ENCODE data around the gene PLK1.

The PLK1 gene

DNA sequence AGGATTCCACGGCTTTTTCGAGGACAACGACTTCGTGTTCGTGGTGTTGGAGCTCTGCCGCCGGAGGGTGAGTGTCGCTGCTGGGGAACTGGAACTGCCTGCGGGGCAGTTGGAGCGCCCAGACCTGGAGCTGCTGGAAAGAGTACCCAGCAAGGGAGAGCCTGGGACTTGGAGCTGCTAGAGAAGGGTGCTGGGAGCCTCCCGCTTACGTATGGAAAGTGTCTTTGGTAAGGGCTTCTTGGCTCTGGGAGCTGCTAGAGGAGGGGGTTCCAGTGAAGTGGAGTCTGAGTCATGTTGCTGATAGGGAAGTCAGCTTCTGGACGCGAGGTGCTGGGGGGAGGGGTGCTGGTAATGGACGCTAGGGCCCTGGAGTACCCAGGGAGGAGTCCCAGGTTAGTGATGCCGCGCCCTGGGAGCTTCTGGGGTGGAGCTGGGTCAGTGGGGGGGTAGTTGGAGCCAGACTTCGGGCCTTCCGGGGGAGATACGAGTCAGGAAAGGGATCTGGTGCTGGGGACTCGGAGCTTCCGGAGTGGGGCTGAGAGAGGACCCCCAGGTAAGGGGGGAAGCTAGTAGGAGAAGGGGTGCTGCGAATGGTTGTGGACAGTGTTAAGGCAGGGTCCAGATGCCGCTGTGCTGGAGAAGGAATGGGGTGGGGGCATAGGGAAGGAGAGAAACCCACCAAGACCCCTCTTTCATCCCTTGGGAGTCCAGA lies 741 bp downstream of the PLK1 start:
- no peak for FAIRE-seq

DNA sequence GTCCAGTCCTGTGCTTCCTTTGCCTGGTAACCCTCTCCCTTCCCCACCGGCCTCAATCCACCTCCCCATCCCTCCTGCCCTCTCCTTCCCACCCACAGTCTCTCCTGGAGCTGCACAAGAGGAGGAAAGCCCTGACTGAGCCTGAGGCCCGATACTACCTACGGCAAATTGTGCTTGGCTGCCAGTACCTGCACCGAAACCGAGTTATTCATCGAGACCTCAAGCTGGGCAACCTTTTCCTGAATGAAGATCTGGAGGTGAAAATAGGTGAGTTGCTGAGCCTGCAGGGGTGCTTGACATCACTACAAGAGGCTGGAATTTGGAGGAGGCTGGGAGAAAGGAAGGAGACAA lies 1.3 kb downstream of the PLK1 start:
- DNase-seq (ENCODE audit: extremely low spot score, insufficient read length, low read depth) (no peak), FAIRE-seq (no peak)

More for the DNA sequence above, 741 bp downstream of the PLK1 start:
- DNase-seq (ENCODE audit: extremely low spot score, insufficient read length, low read depth), result no peak

DNA sequence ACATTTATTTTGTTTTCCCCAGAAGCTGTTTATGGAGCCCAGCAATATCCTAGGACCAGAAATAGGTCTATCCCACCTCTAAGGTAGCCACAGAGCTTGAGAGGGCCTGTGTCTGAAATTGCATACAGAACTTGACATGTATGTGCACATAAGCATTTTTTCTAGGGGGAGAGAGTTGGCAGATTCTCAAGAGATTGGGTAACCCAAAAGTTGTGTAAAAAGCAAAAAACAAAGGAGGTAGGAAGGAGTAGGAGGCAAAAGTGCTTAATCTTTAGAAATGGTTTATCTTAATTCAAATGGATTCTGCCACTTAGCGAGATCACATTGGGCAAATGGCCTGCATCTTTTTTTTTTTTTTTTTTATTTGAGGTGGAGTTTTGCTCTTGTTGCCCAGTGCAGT lies 3.5 kb downstream of the PLK1 start:
- FAIRE-seq, result no peak
- no peak for DNase-seq (ENCODE audit: extremely low spot score, insufficient read length, low read depth)

DNA sequence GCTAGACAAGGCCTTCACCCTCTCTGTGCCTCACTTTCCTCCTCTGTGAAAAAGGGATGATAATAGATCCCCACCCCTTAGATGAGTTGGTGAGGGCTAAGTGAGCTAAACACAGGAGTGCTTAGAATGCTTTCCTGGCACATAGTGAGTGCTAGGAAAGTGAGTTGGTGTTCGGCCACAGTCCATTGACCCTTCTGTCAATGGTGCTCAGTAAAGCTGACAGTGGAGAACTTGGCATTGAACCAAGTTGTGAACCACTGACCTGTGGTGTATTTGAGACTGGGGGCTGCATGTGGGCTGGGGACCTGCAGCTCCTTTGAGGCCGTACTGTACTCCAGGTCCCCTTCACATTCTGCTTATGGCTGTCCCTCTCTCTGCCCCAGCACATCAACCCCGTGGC lies 4.8 kb downstream of the PLK1 start:
- DNase-seq (ENCODE audit: extremely low spot score, insufficient read length, low read depth), result no peak
- no peak for FAIRE-seq

DNA sequence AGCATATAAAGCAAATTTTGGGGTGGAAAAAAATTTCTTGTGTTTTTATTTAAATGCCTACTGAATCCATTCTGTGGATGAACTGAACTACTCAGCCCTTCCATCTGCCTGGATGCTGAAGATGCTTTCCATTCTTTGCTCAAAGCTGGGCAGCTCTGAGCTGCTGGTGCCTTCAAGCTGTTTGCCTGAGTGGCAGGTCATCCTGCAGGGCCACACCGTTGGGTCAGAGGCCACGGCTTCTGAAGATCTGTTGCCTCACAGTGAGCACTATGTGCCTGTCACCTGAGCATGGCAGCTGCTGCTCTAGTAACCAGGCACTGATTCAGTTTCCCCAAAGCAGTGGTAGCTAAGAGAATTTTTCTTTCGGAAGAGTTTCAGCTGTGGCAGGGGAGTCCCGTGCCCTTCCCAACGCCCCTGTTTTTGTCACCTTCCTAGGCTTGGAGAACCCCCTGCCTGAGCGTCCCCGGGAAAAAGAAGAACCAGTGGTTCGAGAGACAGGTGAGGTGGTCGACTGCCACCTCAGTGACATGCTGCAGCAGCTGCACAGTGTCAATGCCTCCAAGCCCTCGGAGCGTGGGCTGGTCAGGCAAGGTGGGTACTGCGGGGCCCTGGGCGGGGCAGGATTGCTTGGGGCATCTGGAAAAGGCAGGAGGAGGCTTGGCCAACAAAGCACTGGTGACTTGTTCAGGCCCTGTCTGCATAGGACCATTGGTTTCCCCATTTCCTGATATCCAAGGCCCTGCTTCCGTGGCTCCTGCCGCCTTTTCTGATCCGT lies 8.5 kb downstream of the PLK1 start:
- DNase-seq (ENCODE audit: extremely low spot score, insufficient read length, low read depth), result no peak
- FAIRE-seq, result no peak

DNA sequence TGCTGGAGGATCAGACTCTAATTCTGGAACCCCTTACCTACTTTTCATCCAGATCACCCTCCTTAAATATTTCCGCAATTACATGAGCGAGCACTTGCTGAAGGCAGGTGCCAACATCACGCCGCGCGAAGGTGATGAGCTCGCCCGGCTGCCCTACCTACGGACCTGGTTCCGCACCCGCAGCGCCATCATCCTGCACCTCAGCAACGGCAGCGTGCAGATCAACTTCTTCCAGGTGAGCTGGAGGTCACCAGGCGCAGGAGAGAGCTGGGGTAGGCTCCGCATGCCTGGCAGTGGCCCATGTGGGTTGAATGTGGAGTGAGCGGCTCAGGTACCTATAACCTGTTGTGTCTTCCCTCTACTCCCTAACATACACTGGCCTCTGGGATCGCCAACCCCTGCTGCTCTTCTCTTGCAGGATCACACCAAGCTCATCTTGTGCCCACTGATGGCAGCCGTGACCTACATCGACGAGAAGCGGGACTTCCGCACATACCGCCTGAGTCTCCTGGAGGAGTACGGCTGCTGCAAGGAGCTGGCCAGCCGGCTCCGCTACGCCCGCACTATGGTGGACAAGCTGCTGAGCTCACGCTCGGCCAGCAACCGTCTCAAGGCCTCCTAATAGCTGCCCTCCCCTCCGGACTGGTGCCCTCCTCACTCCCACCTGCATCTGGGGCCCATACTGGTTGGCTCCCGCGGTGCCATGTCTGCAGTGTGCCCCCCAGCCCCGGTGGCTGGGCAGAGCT lies 10.9 kb downstream of the PLK1 start:
- FAIRE-seq (no peak), DNase-seq (ENCODE audit: extremely low spot score, insufficient read length, low read depth) (no peak)

DNA sequence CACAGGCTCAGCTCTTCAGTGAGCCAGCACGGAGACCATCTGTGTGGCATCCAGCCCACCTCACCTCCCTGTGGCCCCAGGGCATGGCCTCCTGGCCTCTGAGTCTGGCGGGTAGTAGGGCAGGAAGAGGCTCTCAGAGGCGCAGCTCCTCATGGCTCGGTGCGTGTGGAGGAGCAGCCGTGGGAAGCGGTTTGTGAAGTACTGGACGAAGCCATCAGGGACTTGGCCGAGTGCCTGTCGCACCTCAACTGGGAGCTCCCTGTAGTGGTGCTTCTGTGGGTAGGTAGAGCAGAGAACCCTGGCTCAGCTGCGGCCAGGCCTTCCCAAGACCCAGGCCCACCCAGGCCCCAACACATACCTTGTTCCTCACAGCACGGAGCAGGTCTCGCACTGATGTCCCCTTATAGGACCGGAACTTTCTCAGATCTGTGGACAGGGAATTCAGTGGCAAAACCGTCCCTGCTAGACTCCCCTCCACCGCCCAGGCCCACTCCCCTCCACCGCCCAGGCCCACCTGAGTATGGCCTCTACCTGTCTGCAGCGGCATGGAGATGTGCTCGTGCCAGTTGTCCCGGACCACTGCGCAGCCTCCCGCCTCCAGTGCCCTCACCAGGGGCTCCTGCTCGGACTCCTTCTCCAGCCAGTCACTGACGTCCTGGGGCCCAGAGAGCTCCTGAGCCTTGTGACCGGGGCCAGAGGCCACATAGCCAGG lies 12.2 kb downstream of the PLK1 start:
- DNase-seq (ENCODE audit: extremely low spot score, insufficient read length, low read depth), result no peak
- FAIRE-seq, result no peak

DNA sequence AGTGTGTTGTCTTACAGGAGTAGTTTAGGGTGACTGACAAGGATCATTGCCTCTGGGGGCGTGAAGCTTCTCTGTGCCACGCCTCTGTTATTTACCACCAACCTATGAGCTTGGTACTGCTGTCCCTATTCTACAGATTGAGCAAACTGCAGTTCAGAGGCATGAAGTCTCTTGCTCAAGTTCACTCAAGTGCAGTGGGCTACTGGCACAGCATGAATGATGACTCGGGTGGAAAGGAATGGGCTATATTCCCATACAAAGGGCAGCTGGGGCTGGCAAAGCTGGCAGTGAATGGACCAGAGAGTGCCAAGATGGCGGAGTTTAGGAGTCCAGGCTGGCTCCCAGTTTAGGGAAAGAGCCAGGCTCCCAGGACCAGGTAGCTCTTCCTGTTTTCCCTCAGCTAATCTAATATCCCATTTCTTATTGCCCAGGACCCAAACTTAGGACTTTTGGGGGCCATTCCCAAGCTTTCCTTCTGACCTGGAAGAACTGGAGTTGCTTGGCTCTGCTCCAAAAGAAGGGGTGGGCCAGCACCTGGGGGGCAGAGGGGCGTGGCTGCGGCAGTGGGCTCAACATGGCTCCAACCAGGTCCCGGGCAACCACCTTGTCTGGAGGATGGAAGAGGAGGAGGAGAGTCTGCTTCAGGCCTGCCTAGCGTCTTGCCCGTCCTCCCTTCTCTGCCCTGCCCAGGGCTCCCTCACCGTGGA lies 12.9 kb downstream of the PLK1 start:
- no peak for DNase-seq (ENCODE audit: extremely low spot score, insufficient read length, low read depth)

DNA sequence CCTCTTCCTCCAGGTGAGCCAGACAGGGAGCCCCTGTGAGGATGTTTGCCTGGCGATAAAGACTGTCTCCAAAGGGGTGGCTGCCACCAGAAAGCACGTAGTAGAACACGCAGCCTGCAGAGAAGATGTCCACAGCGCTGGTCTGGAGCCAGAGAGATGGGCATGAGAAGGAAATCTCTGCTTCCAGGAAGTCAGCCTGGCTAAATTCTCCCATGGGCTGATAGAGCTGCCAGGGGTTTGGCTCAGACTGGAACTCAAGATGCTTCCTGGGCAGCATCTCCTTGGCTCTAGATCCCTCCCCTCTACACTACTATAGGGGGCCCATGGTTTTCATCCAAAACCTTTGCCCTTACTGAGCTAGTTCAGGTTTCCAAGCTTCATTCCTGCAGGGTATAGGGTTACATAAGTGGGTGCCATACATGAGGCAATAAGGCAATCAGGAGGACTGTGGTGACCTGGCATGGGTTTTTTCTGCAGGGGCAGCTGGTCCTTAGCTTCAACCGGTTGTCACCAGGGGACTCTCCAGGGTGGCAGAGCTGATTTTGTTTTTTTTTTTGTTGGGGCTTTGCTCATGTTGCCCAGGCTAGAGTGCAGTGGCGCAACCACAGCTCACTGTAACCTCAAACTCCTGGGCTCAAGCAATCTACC lies 13.6 kb downstream of the PLK1 start:
- no peak for DNase-seq (ENCODE audit: extremely low spot score, insufficient read length, low read depth)
- FAIRE-seq, result no peak

More for the DNA sequence above, 12.9 kb downstream of the PLK1 start:
- FAIRE-seq, result no peak

DNA sequence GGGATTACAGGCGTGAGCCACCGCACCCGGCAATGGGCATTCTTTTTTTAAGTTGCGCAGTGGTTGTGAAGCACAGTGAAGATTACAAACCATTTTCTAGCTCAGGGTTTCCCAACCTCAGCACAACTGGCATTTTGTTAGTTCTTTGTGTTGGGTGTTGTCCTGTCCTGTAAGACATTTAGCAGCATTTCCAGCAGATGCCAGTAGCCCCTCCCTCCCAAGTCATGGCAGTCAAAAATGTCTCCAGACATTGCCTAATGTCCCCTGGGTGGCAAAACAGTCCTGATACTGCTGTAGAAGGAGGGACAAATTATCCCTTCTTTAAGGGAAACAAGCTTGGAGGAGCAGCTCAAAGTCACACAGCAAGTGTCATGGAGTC lies 15.6 kb downstream of the PLK1 start:
- FAIRE-seq, result no peak
- no peak for DNase-seq (ENCODE audit: extremely low spot score, insufficient read length, low read depth)

DNA sequence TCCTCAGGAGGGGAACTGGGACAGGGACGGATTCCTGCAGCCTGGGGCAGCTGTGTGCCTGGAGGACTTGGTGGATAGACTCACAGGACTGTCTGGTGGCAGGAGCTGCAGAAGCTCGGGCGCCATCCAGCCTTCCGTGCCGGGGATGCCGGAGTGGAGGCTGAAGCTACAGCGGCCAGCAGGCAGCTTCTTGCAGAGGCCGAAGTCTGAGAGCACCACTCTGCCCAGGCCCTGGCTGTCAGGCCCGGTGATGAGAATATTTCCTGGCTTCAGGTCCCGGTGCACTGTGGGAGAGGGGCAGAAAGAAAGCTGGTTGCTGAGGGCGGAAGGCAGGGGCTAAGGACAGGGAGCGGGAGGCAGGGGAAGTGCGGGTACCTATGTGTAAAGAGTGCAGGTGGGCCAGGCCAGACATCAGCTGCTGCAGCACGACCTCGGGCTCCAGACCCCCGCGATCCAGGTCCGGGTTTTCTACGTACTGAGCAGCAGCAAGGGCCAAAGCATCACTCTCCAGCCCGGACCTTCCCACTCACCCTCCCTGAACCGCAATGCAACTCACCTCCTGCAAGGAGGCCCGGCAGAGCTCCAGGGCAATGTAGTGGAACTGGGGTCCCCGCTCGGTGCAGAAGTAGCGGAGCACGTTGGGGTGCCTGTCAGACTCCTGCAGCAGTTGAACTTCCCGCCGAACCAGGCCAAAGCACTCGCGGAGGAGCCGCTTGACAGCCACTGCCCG lies 16.1 kb downstream of the PLK1 start:
- FAIRE-seq, result no peak
- DNase-seq (ENCODE audit: extremely low spot score, insufficient read length, low read depth), result no peak

DNA sequence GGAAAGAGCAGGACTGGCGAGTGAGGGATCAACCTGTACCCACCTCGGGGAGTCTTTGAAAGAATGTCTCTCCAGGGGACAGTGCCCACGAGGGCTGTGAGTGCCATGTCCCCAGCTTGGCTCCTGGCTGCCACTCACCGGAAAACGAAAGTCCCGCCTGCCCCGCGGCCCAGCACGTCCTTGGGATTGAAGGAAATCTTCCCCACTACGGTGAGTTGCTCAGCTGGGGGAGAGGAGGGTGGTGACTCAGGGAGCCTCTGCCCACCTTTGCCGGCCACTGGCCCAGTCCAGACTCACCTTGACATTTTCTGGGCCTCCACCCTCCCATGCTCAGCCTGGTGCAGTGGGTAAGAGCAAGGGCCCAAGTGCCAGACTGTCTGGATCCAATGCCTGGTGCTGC lies 17.1 kb downstream of the PLK1 start:
- FAIRE-seq, result no peak
- no peak for DNase-seq (ENCODE audit: extremely low spot score, insufficient read length, low read depth)

DNA sequence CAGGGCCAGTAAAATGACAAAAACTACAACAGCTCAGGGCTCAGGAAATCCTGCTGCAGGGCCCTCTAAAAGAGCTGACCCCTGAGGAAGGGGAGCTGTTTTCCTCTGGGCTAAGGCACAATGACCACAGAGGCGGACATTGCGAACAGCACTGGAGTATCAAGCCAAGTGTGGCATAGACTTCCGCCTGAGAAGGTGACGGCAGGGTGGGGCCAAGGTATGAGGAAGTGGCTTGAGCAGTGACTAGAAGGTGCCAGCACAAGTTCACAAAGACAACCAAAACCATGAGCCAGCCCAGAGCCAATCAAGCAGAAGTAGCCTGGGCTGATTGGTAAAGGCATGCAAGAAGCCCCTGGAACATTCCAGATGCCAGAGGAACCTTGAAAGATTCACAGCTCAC lies 20.4 kb downstream of the PLK1 start:
- FAIRE-seq, result peak; percentile 73
- no peak for DNase-seq (ENCODE audit: extremely low spot score, insufficient read length, low read depth)

DNA sequence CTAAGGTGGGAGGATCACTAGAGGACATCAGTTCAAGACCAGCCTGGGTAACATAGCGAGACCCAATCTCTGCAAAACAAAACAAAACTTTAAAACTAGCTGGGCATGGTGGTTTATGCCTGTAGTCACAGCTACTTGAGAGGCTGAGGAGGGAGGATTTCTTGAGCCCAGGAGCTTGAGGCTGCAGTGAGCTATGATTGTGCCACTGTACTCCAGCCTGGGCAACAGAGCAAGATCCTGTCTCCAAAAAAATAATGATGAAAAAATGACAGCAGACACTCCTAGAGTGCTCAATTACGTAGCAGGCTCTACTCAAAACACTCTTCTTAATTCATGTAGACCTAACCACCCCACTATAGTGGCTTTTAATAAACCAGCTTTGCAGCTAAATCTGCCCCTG lies 21.4 kb downstream of the PLK1 start:
- DNase-seq (ENCODE audit: extremely low spot score, insufficient read length, low read depth), result no peak
- FAIRE-seq, result no peak

DNA sequence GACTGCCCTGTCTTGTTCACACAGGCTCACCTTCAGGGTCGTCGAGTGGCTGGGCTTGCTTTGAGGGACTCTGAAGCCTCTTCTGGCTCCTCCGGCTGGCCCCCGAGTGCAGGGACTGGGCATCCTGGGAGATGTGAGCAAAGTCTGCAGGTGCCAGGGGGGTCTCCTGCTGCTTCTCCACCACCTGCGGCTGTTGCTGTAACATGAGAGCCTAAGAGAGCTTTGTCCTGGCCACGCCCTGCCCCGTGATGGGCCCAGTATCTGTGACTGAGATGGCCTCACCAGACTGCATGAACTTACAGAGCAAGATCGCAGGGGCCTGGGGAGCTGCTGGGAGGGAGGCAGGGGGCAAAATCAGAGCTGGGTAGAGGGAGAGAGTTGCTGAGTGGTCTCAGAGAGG lies 21.8 kb downstream of the PLK1 start:
- FAIRE-seq (no peak), DNase-seq (ENCODE audit: extremely low spot score, insufficient read length, low read depth) (no peak)

DNA sequence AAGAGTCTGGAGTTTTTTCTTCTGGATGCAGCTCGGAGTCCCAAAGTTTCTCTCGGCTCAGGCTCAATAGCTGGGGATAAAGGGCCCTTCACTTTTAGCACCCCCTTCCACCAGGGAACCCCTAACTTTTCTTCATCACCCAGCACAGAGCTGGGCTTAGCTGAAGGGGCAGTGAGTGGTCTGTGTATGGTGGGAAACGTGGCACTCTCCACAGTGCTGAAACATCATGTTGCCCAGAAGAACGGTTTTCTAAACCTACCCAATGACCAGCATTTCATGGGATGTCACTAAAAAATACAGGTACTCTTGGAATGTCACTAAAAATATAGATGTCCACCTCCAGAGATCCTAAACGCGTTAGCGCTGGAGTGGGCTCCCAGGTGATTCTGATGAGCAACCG lies 22.4 kb downstream of the PLK1 start:
- FAIRE-seq (no peak), DNase-seq (ENCODE audit: extremely low spot score, insufficient read length, low read depth) (no peak)

DNA sequence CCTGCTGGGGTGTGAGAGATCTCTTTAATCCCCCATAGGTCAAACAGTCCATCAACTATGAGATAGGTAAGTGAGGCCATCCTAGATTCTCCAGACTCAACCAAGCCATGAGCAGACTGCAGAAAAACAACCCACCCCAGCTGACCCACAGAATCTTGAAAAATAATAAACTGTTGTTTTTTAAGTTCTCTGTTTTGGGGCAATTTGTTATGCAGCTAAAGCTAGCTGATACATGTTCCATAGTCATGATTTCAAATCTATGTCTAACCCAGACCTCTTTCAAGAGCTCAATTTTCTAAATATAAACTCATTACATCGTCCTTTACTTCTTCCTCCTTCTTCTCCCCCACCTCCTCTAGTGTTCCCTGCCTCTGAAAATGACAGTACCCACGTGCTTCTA lies 24.3 kb downstream of the PLK1 start:
- DNase-seq (ENCODE audit: extremely low spot score, insufficient read length, low read depth), result no peak
- no peak for FAIRE-seq

DNA sequence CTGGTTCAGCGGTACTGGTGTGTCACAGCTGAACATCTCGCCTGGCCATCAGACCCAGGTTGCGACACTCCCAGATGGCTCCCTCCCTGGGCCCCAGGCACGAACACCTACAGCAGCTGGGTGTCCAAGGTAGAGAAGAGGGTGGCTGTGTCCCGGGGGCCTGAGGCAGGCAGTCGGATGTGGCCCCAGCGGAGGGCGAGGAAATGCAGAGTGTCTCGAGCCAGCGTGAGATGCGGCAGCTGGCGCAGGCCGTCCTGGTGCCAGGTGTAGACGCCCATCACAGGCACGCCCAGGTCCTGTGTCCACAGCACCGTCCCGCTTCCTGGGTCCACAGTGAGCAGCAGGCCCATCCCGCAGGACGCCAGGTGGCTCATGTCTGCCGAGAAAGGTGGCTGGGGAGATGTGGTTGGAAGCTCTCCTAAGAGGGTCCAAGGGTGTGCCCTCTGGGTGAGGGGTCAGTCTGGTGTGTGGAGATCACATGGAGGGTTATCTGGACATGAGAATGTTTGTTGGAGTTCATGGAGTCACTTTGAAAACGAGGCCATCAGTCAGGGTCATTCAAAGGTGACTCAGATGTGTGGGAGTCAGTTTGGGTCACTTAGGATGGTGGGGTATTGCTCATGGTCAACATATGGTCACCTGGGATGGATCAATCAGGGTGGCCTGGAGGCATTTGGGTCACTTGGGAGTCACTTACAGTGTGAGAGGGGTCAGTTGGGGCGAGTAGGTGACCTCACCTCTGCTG lies 26.3 kb downstream of the PLK1 start:
- FAIRE-seq (no peak), DNase-seq (ENCODE audit: extremely low spot score, insufficient read length, low read depth) (no peak)
